HTERT RPE-1 (cell line): ENCODE results near the gene SLC18B1.
"Not testable (repeated sequence)": the region's sequence is repeated elsewhere in the genome, so short reads cannot be mapped to it uniquely, and the experiment has no call there.

ENCODE experiments used
- in situ Hi-C: fragments of 300-500 bp; cut with MboI; formaldehyde crosslinking; loops from 4 replicates; pipeline ENCODE4 v1.14.3; 2020; ENCODE audit warnings: low sequenced_read_pairs

SLC18B1 gene

GRCh38 chr6:132800656-132801055 is 2.2 kb upstream of the SLC18B1 start:
- in situ Hi-C loops, result no loop called here

GRCh38 chr6:132798869-132799538 is 567 bp upstream of the SLC18B1 start:
- in situ Hi-C loops, result no loop called here

GRCh38 chr6:132795461-132795860 is 3.0 kb downstream of the SLC18B1 start:
- in situ Hi-C loops, result no loop called here

- in situ Hi-C loops, result no loop called here
Measured at GRCh38 chr6:132792510-132792909, 5.9 kb downstream of the SLC18B1 start.

- in situ Hi-C loops, result no loop called here
Measured at GRCh38 chr6:132790450-132790849, 8.0 kb downstream of the SLC18B1 start.

- in situ Hi-C loops, result no loop called here
Measured at GRCh38 chr6:132789396-132789776, 9.1 kb downstream of the SLC18B1 start.

- in situ Hi-C loops, result no loop called here
Measured at GRCh38 chr6:132788658-132789395, 9.6 kb downstream of the SLC18B1 start.

GRCh38 chr6:132785936-132786335 is 12.5 kb downstream of the SLC18B1 start:
- in situ Hi-C loops, result no loop called here

- in situ Hi-C loops, result no loop called here
Measured at GRCh38 chr6:132780770-132781371, 17.6 kb downstream of the SLC18B1 start.

- in situ Hi-C loops, result not testable (repeated sequence)
Measured at GRCh38 chr6:132777881-132778280, 20.6 kb downstream of the SLC18B1 start.

- in situ Hi-C loops, result no loop called here
Measured at GRCh38 chr6:132768051-132768517, 30.4 kb downstream of the SLC18B1 start.

GRCh38 chr6:132765560-132765959 is 32.9 kb downstream of the SLC18B1 start:
- in situ Hi-C loops, result no loop called here

GRCh38 chr6:132764370-132764769 is 34.1 kb downstream of the SLC18B1 start:
- in situ Hi-C loops, result no loop called here

- in situ Hi-C loops, result no loop called here
Measured at GRCh38 chr6:132763269-132763668, 35.2 kb downstream of the SLC18B1 start.

GRCh38 chr6:132760256-132760655 is 38.2 kb downstream of the SLC18B1 start:
- in situ Hi-C loops, result no loop called here

GRCh38 chr6:132758689-132759088 is 39.7 kb downstream of the SLC18B1 start:
- in situ Hi-C loops, result no loop called here

- in situ Hi-C loops, result no loop called here
Measured at GRCh38 chr6:132752255-132752654, 46.2 kb downstream of the SLC18B1 start.

- in situ Hi-C loops, result no loop called here
Measured at GRCh38 chr6:132751828-132752227, 46.6 kb downstream of the SLC18B1 start.

GRCh38 chr6:132751306-132751705 is 47.1 kb downstream of the SLC18B1 start:
- in situ Hi-C loops, result no loop called here

GRCh38 chr6:132750455-132751248 is 47.8 kb downstream of the SLC18B1 start:
- in situ Hi-C loops, result no loop called here

- in situ Hi-C loops, result no loop called here
Measured at GRCh38 chr6:132749111-132749510, 49.3 kb downstream of the SLC18B1 start.
